CD8-positive, alpha-beta T cell (primary cell): ENCODE results near the gene TMC8. TPM values are rescaled to one million over a fixed set of nuclear protein-coding genes. Genes with fewer than 3 reads are reported as not detected.

Experiments
- total RNA-seq, 46 experiments: library from RNA in 2 of 46; stranded (reverse) in 2 of 46; gene quantifications; one replicate each; pipeline ENCODE4 v1.2.3 and lab custom pipeline; 2021 to 2026

The TMC8 gene
- total RNA-seq, 2 experiments from 2014 or later = 312 to 315 TPM

Other genes starting within 250 kb of the TMC8 start
- gene TNRC6C, start 172.1 kb upstream of the TMC8 start, total RNA-seq = 10 to 100 TPM; 49.3 to 53.8 TPM
- gene TMC6, start 2.0 kb upstream of the TMC8 start, total RNA-seq = 100 to 1,000 TPM; 518 to 535 TPM
- gene C17orf99, start 15.6 kb downstream of the TMC8 start, total RNA-seq = not detected
- gene SYNGR2, start 37.8 kb downstream of the TMC8 start, total RNA-seq = 10 to 100 TPM; 36.4 to 36.7 TPM
- 1 to 10 TPM in 1 of 2 experiments, under 1 TPM in 1; 0.76 to 1.1 TPM for gene TK1, start 56.3 kb downstream of the TMC8 start, total RNA-seq
- under 1 TPM; 0.65 to 0.92 TPM for gene AFMID, start 56.6 kb downstream of the TMC8 start, total RNA-seq
- under 1 TPM; 0.17 to 0.41 TPM for gene BIRC5, start 83.5 kb downstream of the TMC8 start, total RNA-seq
- gene TMEM235, start 100.9 kb downstream of the TMC8 start, total RNA-seq = not detected
- gene SOCS3, start 229.3 kb downstream of the TMC8 start, total RNA-seq = 100 to 1,000 TPM; 279 to 283 TPM
- gene PGS1, start 247.9 kb downstream of the TMC8 start, total RNA-seq = 10 to 100 TPM; 34.6 to 36.3 TPM